ENCODE measurements around the gene FSTL4. TPM values are rescaled to one million over a fixed set of nuclear protein-coding genes. Genes with fewer than 3 reads are reported as not detected.

FSTL4 gene
- polyA plus RNA-seq, 2 donors = 0.67 to 2.1 TPM

DNA sequence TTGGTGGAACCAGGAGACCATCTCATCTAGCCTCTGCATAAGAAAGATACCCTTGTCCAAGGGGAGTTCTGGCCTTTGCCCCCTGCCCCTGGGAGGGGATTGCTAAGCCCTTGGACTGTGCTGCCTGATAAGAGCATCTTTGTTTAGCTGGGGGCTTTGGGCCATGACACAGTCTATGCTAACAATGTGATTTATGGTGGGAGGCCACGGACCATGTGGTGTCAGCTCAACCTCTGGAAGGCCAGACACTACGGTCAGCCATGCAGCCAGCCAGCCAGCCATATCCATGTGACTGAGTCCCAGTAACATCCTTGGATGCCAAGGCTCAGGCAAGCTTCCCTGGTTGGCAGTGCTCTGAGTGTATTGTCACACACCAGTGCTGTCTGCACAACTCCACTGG, 244.4 kb downstream of the FSTL4 start:
- 76 to 77% methylated on average over 2 of the region's 2 CpGs for WGBS, 2 donors

DNA sequence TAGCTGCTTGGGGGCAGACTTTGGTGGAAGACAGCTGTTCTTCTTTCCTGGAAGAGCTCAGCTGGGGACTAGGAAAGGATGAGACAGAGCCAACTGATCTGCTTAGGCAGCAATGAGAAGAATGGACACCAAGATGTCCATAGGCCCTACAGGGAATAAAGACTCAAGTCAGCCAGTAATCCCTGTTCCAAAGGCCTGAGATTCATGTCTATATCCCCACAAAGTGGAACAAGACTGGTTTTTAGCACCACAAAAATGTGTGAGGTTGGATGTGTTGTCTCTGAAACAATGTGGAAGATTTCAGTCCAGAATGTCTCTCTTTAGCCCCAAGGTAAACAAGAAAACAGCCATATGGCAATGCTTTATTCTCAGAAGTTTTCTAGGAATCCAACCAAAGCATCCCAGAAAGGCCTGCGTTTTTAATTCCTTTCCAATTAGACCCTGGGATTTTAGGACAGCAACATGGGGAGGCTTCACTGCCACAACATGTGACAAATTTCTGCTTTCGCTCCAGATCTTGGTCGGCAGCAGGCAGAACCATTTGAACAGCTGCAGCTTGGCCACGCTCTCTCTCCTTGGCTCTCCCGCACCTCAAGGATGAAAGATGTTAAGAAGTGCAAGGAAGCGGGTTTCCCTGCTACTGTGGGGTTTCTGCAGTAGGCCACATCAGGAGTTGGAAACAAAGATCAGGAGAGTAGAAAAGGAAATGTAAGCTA, 245.1 kb downstream of the FSTL4 start:
- H3K4me1 ChIP-seq (ENCODE audit: control insufficient read depth in 2 of 2, insufficient read depth in 2 of 2, low read length in 1 of 2) = peaks cover 0 to 14% of the 10 kb centered on the region in 2 donors
- H3K36me3 ChIP-seq (ENCODE audit: control insufficient read depth in 2 of 2, insufficient read depth in 2 of 2, low read length in 1 of 2) = no peaks in the 10 kb centered on the region
- no peak overlapping the region for H3K27ac ChIP-seq (ENCODE audit: low read depth in 2 of 2, low read length in 1 of 2)
- H3K9me3 ChIP-seq (ENCODE audit: control insufficient read depth in 2 of 2, insufficient read depth in 1 of 2, low read depth in 1 of 2, low read length in 1 of 2) = peaks cover 0 to 2% of the 10 kb centered on the region in 2 donors
- no peaks in the 10 kb centered on the region for H3K27me3 ChIP-seq (ENCODE audit: control insufficient read depth in 1 of 2, insufficient read depth in 2 of 2, low read length in 2 of 2)
- no peak overlapping the region for H3K4me3 ChIP-seq (ENCODE audit: low read depth in 1 of 2, low read length in 2 of 2)
- WGBS, 2 donors = 73 to 79% methylated on average over 6 of the region's 6 CpGs

More for the DNA sequence above, 244.4 kb downstream of the FSTL4 start:
- H3K4me3 ChIP-seq (ENCODE audit: low read depth in 1 of 2, low read length in 2 of 2) = no peak overlapping the region
- no peaks in the 10 kb centered on the region for H3K36me3 ChIP-seq (ENCODE audit: control insufficient read depth in 2 of 2, insufficient read depth in 2 of 2, low read length in 1 of 2)
- no peaks in the 10 kb centered on the region for H3K27me3 ChIP-seq (ENCODE audit: control insufficient read depth in 1 of 2, insufficient read depth in 2 of 2, low read length in 2 of 2)
- H3K4me1 ChIP-seq (ENCODE audit: control insufficient read depth in 2 of 2, insufficient read depth in 2 of 2, low read length in 1 of 2) = peaks cover 0 to 18% of the 10 kb centered on the region in 2 donors
- no peak overlapping the region for H3K27ac ChIP-seq (ENCODE audit: low read depth in 2 of 2, low read length in 1 of 2)
- H3K9me3 ChIP-seq (ENCODE audit: control insufficient read depth in 2 of 2, insufficient read depth in 1 of 2, low read depth in 1 of 2, low read length in 1 of 2) = peaks cover 0 to 2% of the 10 kb centered on the region in 2 donors

DNA sequence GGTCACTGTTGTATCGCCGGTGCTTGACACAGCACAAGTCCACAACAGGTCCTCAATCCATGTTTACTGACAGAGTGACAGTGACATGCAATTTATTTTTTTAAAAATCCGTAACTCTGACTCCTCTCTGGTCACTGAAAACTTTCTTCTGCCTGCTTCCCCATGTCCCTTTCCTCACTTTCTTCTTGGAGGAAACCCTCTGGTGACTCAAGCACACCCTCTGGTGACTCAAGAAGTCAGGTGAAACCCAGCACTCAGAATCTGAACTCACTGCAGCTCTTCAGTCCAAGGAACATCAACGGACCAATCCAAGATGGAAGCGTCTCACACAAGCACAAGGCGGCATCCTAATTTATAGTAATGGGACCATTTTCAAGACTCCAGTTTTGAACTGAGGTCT, 245.9 kb downstream of the FSTL4 start:
- no peak overlapping the region for H3K4me3 ChIP-seq (ENCODE audit: low read depth in 1 of 2, low read length in 2 of 2)
- WGBS, 2 donors = 93 to 94% methylated on average over 6 of the region's 6 CpGs

DNA sequence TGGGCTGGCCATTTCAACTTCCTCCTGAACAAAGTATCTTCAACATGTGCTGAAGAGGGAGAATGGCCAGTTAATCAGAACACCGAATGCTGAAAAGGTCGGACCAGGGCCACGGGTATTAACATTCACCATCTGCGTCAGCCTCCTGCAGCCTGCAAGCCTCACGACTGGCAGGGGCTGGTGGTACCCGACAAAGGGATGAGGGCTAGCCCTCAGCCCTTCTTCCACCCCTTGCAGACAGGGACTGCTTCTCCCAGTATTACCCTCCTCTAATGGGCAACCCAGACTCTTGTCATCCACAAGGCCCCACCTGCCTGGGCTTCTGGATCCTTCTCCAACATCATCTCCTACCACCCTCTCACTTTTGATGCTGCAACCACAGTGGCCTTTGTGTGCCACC, 246.6 kb downstream of the FSTL4 start:
- Histone ChIP-seq H3K36me3 (ENCODE audit: control insufficient read depth in 2 of 2, insufficient read depth in 2 of 2, low read length in 1 of 2) (no peaks in the 10 kb centered on the region), H3K27me3 (ENCODE audit: control insufficient read depth in 1 of 2, insufficient read depth in 2 of 2, low read length in 2 of 2) (no peaks in the 10 kb centered on the region), H3K9me3 (ENCODE audit: control insufficient read depth in 2 of 2, insufficient read depth in 1 of 2, low read depth in 1 of 2, low read length in 1 of 2) (peaks cover 0 to 2% of the 10 kb centered on the region in 2 donors), H3K4me1 (ENCODE audit: control insufficient read depth in 2 of 2, insufficient read depth in 2 of 2, low read length in 1 of 2) (peaks cover 0 to 7% of the 10 kb centered on the region in 2 donors), H3K27ac (ENCODE audit: low read depth in 2 of 2, low read length in 1 of 2) (no peak overlapping the region), H3K4me3 (ENCODE audit: low read depth in 1 of 2, low read length in 2 of 2) (no peak overlapping the region)
- 82 to 88% methylated on average over 6 of the region's 6 CpGs for WGBS, 2 donors

More for the DNA sequence above, 245.9 kb downstream of the FSTL4 start:
- no peak overlapping the region for H3K27ac ChIP-seq (ENCODE audit: low read depth in 2 of 2, low read length in 1 of 2)
- no peaks in the 10 kb centered on the region for H3K27me3 ChIP-seq (ENCODE audit: control insufficient read depth in 1 of 2, insufficient read depth in 2 of 2, low read length in 2 of 2)
- peaks cover 0 to 2% of the 10 kb centered on the region in 2 donors for H3K9me3 ChIP-seq (ENCODE audit: control insufficient read depth in 2 of 2, insufficient read depth in 1 of 2, low read depth in 1 of 2, low read length in 1 of 2)
- no peaks in the 10 kb centered on the region for H3K36me3 ChIP-seq (ENCODE audit: control insufficient read depth in 2 of 2, insufficient read depth in 2 of 2, low read length in 1 of 2)
- peaks cover 0 to 11% of the 10 kb centered on the region in 2 donors for H3K4me1 ChIP-seq (ENCODE audit: control insufficient read depth in 2 of 2, insufficient read depth in 2 of 2, low read length in 1 of 2)

DNA sequence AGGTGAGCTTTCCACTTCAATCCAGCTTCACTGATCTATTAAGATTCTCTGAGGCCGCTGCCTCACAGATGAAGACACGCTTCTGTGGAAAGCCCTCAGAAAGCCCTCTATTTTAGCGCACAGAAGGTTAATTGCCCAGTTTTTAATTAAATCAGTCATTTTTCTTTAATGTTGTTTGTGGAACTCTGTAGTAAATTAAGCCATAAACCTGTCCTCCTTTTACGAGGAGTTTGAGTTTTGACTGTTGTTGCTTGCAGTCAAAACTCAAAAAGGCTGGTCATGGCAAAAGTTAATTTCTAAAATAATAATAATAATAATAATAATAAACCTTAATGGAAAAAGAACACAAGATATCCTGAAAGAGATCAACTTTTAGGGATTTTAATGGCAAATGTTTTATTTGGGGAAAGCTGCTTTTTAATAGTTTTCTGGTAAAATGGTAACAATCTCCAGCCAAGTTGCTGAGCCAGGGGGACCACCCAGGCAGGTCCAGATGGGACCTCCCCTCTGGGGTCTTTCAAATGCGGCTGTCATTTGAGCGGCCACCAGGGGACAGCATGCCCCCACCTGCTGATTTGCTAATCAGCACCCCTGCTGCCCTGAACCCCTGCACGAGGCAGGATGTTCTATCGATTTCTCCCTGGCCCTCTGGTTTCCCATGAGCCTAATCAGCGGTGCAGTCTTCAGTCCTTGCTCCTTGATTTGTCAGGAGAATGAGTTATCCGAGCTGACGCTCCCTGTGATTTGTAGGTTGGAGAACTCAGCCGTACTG, 247.2 kb downstream of the FSTL4 start:
- no peaks in the 10 kb centered on the region for H3K36me3 ChIP-seq (ENCODE audit: control insufficient read depth in 2 of 2, insufficient read depth in 2 of 2, low read length in 1 of 2)
- WGBS, 2 donors = 71 to 75% methylated on average over 12 of the region's 12 CpGs
- H3K4me1 ChIP-seq (ENCODE audit: control insufficient read depth in 2 of 2, insufficient read depth in 2 of 2, low read length in 1 of 2) = peaks cover 0 to 2% of the 10 kb centered on the region in 2 donors
- H3K27ac ChIP-seq (ENCODE audit: low read depth in 2 of 2, low read length in 1 of 2) = no peak overlapping the region
- peaks cover 0 to 2% of the 10 kb centered on the region in 2 donors for H3K9me3 ChIP-seq (ENCODE audit: control insufficient read depth in 2 of 2, insufficient read depth in 1 of 2, low read depth in 1 of 2, low read length in 1 of 2)
- no peaks in the 10 kb centered on the region for H3K27me3 ChIP-seq (ENCODE audit: control insufficient read depth in 1 of 2, insufficient read depth in 2 of 2, low read length in 2 of 2)
- H3K4me3 ChIP-seq (ENCODE audit: low read depth in 1 of 2, low read length in 2 of 2) = no peak overlapping the region

DNA sequence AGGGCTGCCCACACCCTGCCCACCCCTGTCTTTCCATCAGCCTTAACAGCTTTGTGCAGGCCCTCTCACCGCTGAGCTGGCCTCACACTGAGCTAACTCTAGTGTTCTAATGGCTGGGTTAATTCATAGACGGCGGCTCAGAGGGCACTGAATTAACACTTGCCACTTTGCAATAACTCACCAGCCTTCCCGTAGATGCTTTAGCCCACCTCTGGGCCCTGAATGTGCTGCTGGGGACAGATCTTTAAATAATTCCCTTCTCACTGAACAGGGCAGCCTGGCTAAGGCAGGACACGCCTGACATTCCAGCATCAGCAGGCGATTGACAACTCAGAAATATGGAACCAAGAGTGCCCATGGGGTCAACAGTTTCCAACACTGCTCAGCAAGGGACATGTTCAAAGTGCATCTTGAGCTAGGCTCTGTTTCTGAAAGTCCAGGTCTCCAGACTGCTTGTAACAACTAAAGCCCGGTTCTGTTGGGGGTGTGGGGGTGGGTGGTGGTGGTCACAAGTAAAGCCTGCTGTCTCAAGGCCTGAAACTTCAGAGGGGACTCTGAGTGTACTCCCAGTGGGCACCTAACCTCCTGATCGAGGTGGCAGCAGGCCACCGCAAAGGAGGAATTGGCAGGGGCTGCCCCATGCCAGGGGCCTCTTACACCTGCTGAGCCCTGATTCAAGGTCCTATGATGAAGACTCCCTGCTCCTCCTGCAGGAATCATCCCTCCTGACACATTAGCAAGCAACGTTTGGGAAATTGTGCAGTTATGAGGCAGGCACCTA, 248.3 kb downstream of the FSTL4 start:
- H3K36me3 ChIP-seq (ENCODE audit: control insufficient read depth in 2 of 2, insufficient read depth in 2 of 2, low read length in 1 of 2) = no peaks in the 10 kb centered on the region
- WGBS, 2 donors = 87 to 88% methylated on average over 10 of the region's 10 CpGs
- H3K4me3 ChIP-seq (ENCODE audit: low read depth in 1 of 2, low read length in 2 of 2) = no peak overlapping the region
- H3K4me1 ChIP-seq (ENCODE audit: control insufficient read depth in 2 of 2, insufficient read depth in 2 of 2, low read length in 1 of 2) = no peaks in the 10 kb centered on the region
- no peak overlapping the region for H3K27ac ChIP-seq (ENCODE audit: low read depth in 2 of 2, low read length in 1 of 2)
- no peaks in the 10 kb centered on the region for H3K27me3 ChIP-seq (ENCODE audit: control insufficient read depth in 1 of 2, insufficient read depth in 2 of 2, low read length in 2 of 2)
- H3K9me3 ChIP-seq (ENCODE audit: control insufficient read depth in 2 of 2, insufficient read depth in 1 of 2, low read depth in 1 of 2, low read length in 1 of 2) = no peaks in the 10 kb centered on the region

DNA sequence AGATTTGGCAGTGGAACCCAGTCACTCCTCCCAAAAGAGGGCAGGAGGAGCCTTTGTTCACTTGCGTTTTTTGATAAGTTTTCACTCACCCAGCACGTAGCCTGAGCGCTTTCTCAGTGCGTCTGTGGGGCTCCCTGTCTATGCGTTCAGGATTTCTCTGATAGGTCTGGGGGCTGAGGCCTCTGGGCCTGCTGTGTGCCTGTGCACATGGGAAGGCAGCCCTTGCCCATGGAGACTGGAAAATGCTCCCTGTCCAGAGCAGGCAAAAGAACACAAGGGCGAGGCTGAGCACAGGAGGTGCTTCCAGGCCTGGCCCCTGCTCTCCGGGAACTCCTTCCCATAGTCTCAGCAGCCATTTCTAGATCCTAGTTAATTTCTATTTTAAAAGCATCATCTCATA, 249.9 kb downstream of the FSTL4 start:
- Histone ChIP-seq H3K27me3 (ENCODE audit: control insufficient read depth in 1 of 2, insufficient read depth in 2 of 2, low read length in 2 of 2) (no peaks in the 10 kb centered on the region), H3K27ac (ENCODE audit: low read depth in 2 of 2, low read length in 1 of 2) (no peak overlapping the region), H3K4me1 (ENCODE audit: control insufficient read depth in 2 of 2, insufficient read depth in 2 of 2, low read length in 1 of 2) (no peaks in the 10 kb centered on the region), H3K36me3 (ENCODE audit: control insufficient read depth in 2 of 2, insufficient read depth in 2 of 2, low read length in 1 of 2) (no peaks in the 10 kb centered on the region), H3K9me3 (ENCODE audit: control insufficient read depth in 2 of 2, insufficient read depth in 1 of 2, low read depth in 1 of 2, low read length in 1 of 2) (no peaks in the 10 kb centered on the region), H3K4me3 (ENCODE audit: low read depth in 1 of 2, low read length in 2 of 2) (no peak overlapping the region)
- WGBS, 2 donors = 85 to 86% methylated on average over 7 of the region's 7 CpGs

DNA sequence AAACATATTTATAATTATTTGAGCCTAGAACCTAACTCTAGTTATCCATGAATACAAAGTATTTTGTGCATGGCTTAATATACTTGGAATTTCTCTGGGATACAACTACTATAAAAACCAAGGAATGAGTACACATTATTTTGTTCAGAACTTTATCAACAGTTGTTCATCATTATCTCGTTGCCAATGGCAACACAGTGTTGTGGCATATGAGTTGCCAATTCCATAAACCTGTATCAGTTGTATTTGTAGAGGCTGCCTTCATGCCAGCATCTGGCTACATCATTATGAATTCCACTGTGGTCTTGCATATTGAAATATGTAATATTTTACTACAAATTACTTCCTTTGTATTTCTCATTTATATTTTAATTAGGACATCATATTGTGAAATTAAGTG, 250.4 kb downstream of the FSTL4 start:
- no peak overlapping the region for H3K27ac ChIP-seq (ENCODE audit: low read depth in 2 of 2, low read length in 1 of 2)
- 79 to 84% methylated on average over 1 of the region's 1 CpG for WGBS, 2 donors
- H3K36me3 ChIP-seq (ENCODE audit: control insufficient read depth in 2 of 2, insufficient read depth in 2 of 2, low read length in 1 of 2) = no peaks in the 10 kb centered on the region
- no peaks in the 10 kb centered on the region for H3K9me3 ChIP-seq (ENCODE audit: control insufficient read depth in 2 of 2, insufficient read depth in 1 of 2, low read depth in 1 of 2, low read length in 1 of 2)
- H3K27me3 ChIP-seq (ENCODE audit: control insufficient read depth in 1 of 2, insufficient read depth in 2 of 2, low read length in 2 of 2) = no peaks in the 10 kb centered on the region
- no peaks in the 10 kb centered on the region for H3K4me1 ChIP-seq (ENCODE audit: control insufficient read depth in 2 of 2, insufficient read depth in 2 of 2, low read length in 1 of 2)
- no peak overlapping the region for H3K4me3 ChIP-seq (ENCODE audit: low read depth in 1 of 2, low read length in 2 of 2)

DNA sequence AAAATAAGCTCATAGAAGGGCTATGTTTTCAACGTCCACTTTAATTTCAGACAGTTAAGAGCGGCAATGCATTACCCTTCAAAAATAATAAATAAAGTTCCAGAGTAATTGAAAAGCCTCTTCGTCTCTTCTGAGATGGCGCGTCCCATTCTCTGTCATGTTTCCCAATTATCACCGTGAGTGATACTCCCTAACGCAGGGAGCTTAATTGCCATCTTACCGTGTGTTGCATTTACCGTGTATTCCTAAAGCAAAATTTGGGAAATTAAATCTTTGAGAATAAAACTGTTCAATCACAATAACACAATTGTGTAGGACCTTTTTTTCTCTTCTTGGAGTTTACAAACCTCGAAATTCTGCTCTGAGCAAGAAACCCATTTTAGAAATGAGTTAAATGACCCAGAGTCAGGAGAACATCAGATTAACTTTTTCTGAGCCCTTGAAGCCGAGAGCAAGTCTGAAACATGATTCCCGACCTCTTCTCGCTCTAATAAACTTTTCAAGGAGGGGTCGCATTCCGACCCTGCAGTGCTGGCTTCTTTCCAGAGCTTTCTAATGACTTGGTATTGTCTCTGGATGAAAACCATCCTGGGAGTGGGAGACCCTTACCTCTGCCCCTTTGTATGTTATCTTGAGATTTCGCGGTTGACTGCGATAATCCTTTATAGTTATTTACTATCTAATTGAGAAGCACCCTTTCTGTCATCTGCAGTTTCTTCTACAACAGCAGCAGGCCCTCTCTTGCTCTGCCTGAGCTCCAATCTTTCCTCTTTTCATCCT, 251.5 kb downstream of the FSTL4 start:
- Histone ChIP-seq H3K27ac (ENCODE audit: low read depth in 2 of 2, low read length in 1 of 2) (no peak overlapping the region), H3K27me3 (ENCODE audit: control insufficient read depth in 1 of 2, insufficient read depth in 2 of 2, low read length in 2 of 2) (no peaks in the 10 kb centered on the region), H3K9me3 (ENCODE audit: control insufficient read depth in 2 of 2, insufficient read depth in 1 of 2, low read depth in 1 of 2, low read length in 1 of 2) (no peaks in the 10 kb centered on the region), H3K4me1 (ENCODE audit: control insufficient read depth in 2 of 2, insufficient read depth in 2 of 2, low read length in 1 of 2) (no peaks in the 10 kb centered on the region), H3K4me3 (ENCODE audit: low read depth in 1 of 2, low read length in 2 of 2) (no peak overlapping the region), H3K36me3 (ENCODE audit: control insufficient read depth in 2 of 2, insufficient read depth in 2 of 2, low read length in 1 of 2) (no peaks in the 10 kb centered on the region)
- 73 to 79% methylated on average over 18 of the region's 18 CpGs for WGBS, 2 donors
